WTC11 (cell line): ENCODE measurements around the gene FBXO45. TPM values are rescaled to one million over a fixed set of nuclear protein-coding genes. Genes with fewer than 3 reads are reported as not detected.

ENCODE experiments used
- ATAC-seq: fragments of 200-7000 bp; cut with Tn5 transposase; 2 replicates; pipeline ENCODE4 v1.10.0; 2021; ENCODE audit warnings: mild to moderate bottlenecking, moderate library complexity
- CTCF ChIA-PET: fragments of 300-600 bp; sonication (Branson Sonifier 250); formaldehyde crosslinking; loops from one replicate; lab custom pipeline; 2021; ENCODE audit warnings: antibody characterized with exemption; lab: Charles Lee
- POLR2A ChIA-PET: fragments of 350-600 bp; sonication (Branson Sonifier 250); formaldehyde crosslinking; loops from one replicate; lab custom pipeline; 2021; ENCODE audit warnings: antibody characterized with exemption; lab: Charles Lee
- DNase-seq: peaks from one replicate; pipeline ENCODE4 v3.0.0; 2021; ENCODE audit warnings: low spot score
- H3K27ac Mint-ChIP-seq: 2 replicates; pipeline ENCODE4 v1.8.0; 2021; ENCODE audit warnings: mixed read lengths
- H3K27me3 Mint-ChIP-seq: 2 replicates; pipeline ENCODE4 v1.8.0; 2021; ENCODE audit warnings: low read depth, mild to moderate bottlenecking, moderate library complexity, mixed read lengths
- H3K36me3 Mint-ChIP-seq: 2 replicates; pipeline ENCODE4 v1.8.0; 2021; ENCODE audit warnings: mixed read lengths
- H3K4me1 Mint-ChIP-seq: 2 replicates; pipeline ENCODE4 v1.8.0; 2022; ENCODE audit warnings: mixed read lengths
- H3K4me3 Mint-ChIP-seq: 2 replicates; pipeline ENCODE4 v1.8.0; 2021; ENCODE audit warnings: mild to moderate bottlenecking, moderate library complexity, mixed read lengths
- H3K9me3 Mint-ChIP-seq: 2 replicates; pipeline ENCODE4 v1.8.0; 2021; ENCODE audit warnings: mixed read lengths
- ATF1 ChIP-seq: sonication (generic); formaldehyde crosslinking; IDR thresholded peaks from 2 replicates; pipeline ENCODE4 v1.8.1; 2023; ENCODE audit warnings: mild to moderate bottlenecking, moderate library complexity, missing genetic modification reagents
- ESRRA ChIP-seq: sonication (generic); formaldehyde crosslinking; IDR thresholded peaks from 2 replicates; pipeline ENCODE4 v1.8.1; 2022; ENCODE audit warnings: mild to moderate bottlenecking, missing genetic modification reagents, borderline replicate concordance
- FOXP4 ChIP-seq: sonication (generic); formaldehyde crosslinking; IDR thresholded peaks from 2 replicates; pipeline ENCODE4 v1.8.0; 2022; ENCODE audit warnings: mild to moderate bottlenecking, missing genetic modification reagents
- GABPB1 ChIP-seq: sonication (generic); formaldehyde crosslinking; IDR thresholded peaks from 2 replicates; pipeline ENCODE4 v1.8.1; 2023; ENCODE audit warnings: mild to moderate bottlenecking, missing genetic modification reagents
- GRHL2 ChIP-seq: fragments of 250-450 bp; sonication (Bioruptor Pico); IDR thresholded peaks from 2 replicates; pipeline ENCODE4 v1.8.0; 2022; ENCODE audit warnings: mild to moderate bottlenecking, moderate library complexity; ENCODE audit not compliant: insufficient replicate concordance, severe bottlenecking
- HMGA2 ChIP-seq: fragments of 250-450 bp; sonication (Bioruptor Pico); IDR thresholded peaks from 2 replicates; pipeline ENCODE4 v1.4.0; 2021; ENCODE audit warnings: mild to moderate bottlenecking, moderate library complexity
- MXD4 ChIP-seq: fragments of 250-450 bp; sonication (Bioruptor Pico); IDR thresholded peaks from 2 replicates; pipeline ENCODE4 v1.8.0; 2021; ENCODE audit warnings: mild to moderate bottlenecking, moderate library complexity, borderline replicate concordance
- NFATC4 ChIP-seq: fragments of 250-450 bp; sonication (Bioruptor Pico); IDR thresholded peaks from 2 replicates; pipeline ENCODE4 v1.9.0; 2021; ENCODE audit warnings: mild to moderate bottlenecking
- NR2C2 ChIP-seq: sonication (generic); formaldehyde crosslinking; IDR thresholded peaks from 2 replicates; pipeline ENCODE4 v1.8.0; 2022; ENCODE audit warnings: mild to moderate bottlenecking, missing genetic modification reagents
- RELA ChIP-seq: sonication (generic); formaldehyde crosslinking; IDR thresholded peaks from 2 replicates; pipeline ENCODE4 v1.8.1; 2022; ENCODE audit warnings: missing genetic modification reagents, mild to moderate bottlenecking, borderline replicate concordance
- RORB ChIP-seq: fragments of 250-450 bp; sonication (Bioruptor Pico); IDR thresholded peaks from 2 replicates; pipeline ENCODE4 v1.9.0; 2021; ENCODE audit warnings: mild to moderate bottlenecking
- SMAD3 ChIP-seq: sonication (generic); formaldehyde crosslinking; IDR thresholded peaks from 2 replicates; pipeline ENCODE4 v1.8.0; 2022; ENCODE audit warnings: missing genetic modification reagents, mild to moderate bottlenecking, borderline replicate concordance
- SMAD4 ChIP-seq: sonication (generic); formaldehyde crosslinking; IDR thresholded peaks from 2 replicates; pipeline ENCODE4 v1.8.0; 2022; ENCODE audit warnings: mild to moderate bottlenecking, missing genetic modification reagents
- USF1 ChIP-seq: sonication (generic); formaldehyde crosslinking; IDR thresholded peaks from 2 replicates; pipeline ENCODE4 v1.8.0; 2022; ENCODE audit warnings: mild to moderate bottlenecking, missing genetic modification reagents
- USF2 ChIP-seq: sonication (generic); formaldehyde crosslinking; IDR thresholded peaks from 2 replicates; pipeline ENCODE4 v1.8.1; 2023; ENCODE audit warnings: mild to moderate bottlenecking, missing genetic modification reagents, moderate library complexity
- ZBTB21 ChIP-seq: sonication (generic); formaldehyde crosslinking; IDR thresholded peaks from 2 replicates; pipeline ENCODE4 v1.8.1; 2023; ENCODE audit warnings: mild to moderate bottlenecking, missing genetic modification reagents, borderline replicate concordance
- ZNF138 ChIP-seq: sonication (generic); formaldehyde crosslinking; conservative IDR thresholded peaks from 2 replicates; pipeline ENCODE4 v1.8.1; 2022; ENCODE audit warnings: mild to moderate bottlenecking, moderate library complexity, missing genetic modification reagents
- ZNF232 ChIP-seq: sonication (generic); formaldehyde crosslinking; IDR thresholded peaks from 2 replicates; pipeline ENCODE4 v1.8.0; 2022; ENCODE audit warnings: mild to moderate bottlenecking, missing genetic modification reagents
- ZNF317 ChIP-seq: sonication (generic); formaldehyde crosslinking; IDR thresholded peaks from 2 replicates; pipeline ENCODE4 v1.8.1; 2023; ENCODE audit warnings: low read depth, mild to moderate bottlenecking, moderate library complexity, missing genetic modification reagents, borderline replicate concordance
- ZNF396 ChIP-seq: fragments of 250-450 bp; sonication (Bioruptor Pico); IDR thresholded peaks from 2 replicates; pipeline ENCODE4 v1.8.0; 2021; ENCODE audit warnings: mild to moderate bottlenecking, moderate library complexity, borderline replicate concordance
- total RNA-seq: library from RNA; stranded (reverse); gene quantifications from 3 replicates; pipeline ENCODE4 v1.2.3, GENCODE V29; 2021
- TF ChIP-seq, protein P1 (sequence below): sonication (generic); formaldehyde crosslinking; IDR thresholded peaks from 2 replicates; pipeline ENCODE4 v1.8.0; 2023; ENCODE audit warnings: mild to moderate bottlenecking, missing genetic modification reagents
- TF ChIP-seq, protein P2 (sequence below): fragments of 250-450 bp; sonication (Bioruptor Pico); IDR thresholded peaks from 2 replicates; pipeline ENCODE4 v1.9.0; 2021; ENCODE audit warnings: mild to moderate bottlenecking, borderline replicate concordance

Gene FBXO45
- total RNA-seq, 1 experiment from 2014 or later, result 15.4 TPM

GRCh38 chr3:196625331-196625730 lies 56.9 kb downstream of the FBXO45 start (continued):
- TF ChIP-seq, protein P1, sequence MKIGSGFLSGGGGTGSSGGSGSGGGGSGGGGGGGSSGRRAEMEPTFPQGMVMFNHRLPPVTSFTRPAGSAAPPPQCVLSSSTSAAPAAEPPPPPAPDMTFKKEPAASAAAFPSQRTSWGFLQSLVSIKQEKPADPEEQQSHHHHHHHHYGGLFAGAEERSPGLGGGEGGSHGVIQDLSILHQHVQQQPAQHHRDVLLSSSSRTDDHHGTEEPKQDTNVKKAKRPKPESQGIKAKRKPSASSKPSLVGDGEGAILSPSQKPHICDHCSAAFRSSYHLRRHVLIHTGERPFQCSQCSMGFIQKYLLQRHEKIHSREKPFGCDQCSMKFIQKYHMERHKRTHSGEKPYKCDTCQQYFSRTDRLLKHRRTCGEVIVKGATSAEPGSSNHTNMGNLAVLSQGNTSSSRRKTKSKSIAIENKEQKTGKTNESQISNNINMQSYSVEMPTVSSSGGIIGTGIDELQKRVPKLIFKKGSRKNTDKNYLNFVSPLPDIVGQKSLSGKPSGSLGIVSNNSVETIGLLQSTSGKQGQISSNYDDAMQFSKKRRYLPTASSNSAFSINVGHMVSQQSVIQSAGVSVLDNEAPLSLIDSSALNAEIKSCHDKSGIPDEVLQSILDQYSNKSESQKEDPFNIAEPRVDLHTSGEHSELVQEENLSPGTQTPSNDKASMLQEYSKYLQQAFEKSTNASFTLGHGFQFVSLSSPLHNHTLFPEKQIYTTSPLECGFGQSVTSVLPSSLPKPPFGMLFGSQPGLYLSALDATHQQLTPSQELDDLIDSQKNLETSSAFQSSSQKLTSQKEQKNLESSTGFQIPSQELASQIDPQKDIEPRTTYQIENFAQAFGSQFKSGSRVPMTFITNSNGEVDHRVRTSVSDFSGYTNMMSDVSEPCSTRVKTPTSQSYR (CRISPR knock-in tag), result no peak
- TF ChIP-seq GABPB1, result no peak
- TF ChIP-seq USF2 (CRISPR knock-in tag), result no peak
- no peak for TF ChIP-seq ZNF396 (CRISPR knock-in tag)
- TF ChIP-seq GRHL2 (CRISPR knock-in tag), result no peak
- no peak for TF ChIP-seq SMAD3 (CRISPR knock-in tag)
- no peak for TF ChIP-seq ZBTB21 (CRISPR knock-in tag)

GRCh38 chr3:196627918-196628231 lies 59.4 kb downstream of the FBXO45 start:
- Mint-ChIP-seq H3K9me3 (no peaks in the 10 kb centered on the region), H3K27me3 (no peaks in the 10 kb centered on the region), H3K4me1 (peaks cover 16% of the 10 kb centered on the region), H3K36me3 (no peaks in the 10 kb centered on the region), H3K4me3 (no peak overlapping the region), H3K27ac (no peak overlapping the region)
- DNase-seq (no peak), ATAC-seq (no peak)
- POLR2A ChIA-PET, result no interaction called here
- CTCF ChIA-PET, result interaction anchor here (1.6 kb wide), 1 partner anchor 18 kb away, joined by 5 read pairs; no protein-coding TSS in a partner anchor
- TF ChIP-seq, protein P2, sequence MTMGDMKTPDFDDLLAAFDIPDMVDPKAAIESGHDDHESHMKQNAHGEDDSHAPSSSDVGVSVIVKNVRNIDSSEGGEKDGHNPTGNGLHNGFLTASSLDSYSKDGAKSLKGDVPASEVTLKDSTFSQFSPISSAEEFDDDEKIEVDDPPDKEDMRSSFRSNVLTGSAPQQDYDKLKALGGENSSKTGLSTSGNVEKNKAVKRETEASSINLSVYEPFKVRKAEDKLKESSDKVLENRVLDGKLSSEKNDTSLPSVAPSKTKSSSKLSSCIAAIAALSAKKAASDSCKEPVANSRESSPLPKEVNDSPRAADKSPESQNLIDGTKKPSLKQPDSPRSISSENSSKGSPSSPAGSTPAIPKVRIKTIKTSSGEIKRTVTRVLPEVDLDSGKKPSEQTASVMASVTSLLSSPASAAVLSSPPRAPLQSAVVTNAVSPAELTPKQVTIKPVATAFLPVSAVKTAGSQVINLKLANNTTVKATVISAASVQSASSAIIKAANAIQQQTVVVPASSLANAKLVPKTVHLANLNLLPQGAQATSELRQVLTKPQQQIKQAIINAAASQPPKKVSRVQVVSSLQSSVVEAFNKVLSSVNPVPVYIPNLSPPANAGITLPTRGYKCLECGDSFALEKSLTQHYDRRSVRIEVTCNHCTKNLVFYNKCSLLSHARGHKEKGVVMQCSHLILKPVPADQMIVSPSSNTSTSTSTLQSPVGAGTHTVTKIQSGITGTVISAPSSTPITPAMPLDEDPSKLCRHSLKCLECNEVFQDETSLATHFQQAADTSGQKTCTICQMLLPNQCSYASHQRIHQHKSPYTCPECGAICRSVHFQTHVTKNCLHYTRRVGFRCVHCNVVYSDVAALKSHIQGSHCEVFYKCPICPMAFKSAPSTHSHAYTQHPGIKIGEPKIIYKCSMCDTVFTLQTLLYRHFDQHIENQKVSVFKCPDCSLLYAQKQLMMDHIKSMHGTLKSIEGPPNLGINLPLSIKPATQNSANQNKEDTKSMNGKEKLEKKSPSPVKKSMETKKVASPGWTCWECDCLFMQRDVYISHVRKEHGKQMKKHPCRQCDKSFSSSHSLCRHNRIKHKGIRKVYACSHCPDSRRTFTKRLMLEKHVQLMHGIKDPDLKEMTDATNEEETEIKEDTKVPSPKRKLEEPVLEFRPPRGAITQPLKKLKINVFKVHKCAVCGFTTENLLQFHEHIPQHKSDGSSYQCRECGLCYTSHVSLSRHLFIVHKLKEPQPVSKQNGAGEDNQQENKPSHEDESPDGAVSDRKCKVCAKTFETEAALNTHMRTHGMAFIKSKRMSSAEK (CRISPR knock-in tag), result no peak
- no peak for TF ChIP-seq ESRRA (CRISPR knock-in tag)
- no peak for TF ChIP-seq FOXP4 (CRISPR knock-in tag)
- TF ChIP-seq, protein P1 (CRISPR knock-in tag), result no peak
- no peak for TF ChIP-seq ZNF232 (CRISPR knock-in tag)
- no peak for TF ChIP-seq ATF1 (CRISPR knock-in tag)
- TF ChIP-seq MXD4 (CRISPR knock-in tag), result no peak
- TF ChIP-seq ZNF317 (CRISPR knock-in tag), result no peak
- no peak for TF ChIP-seq NR2C2
- no peak for TF ChIP-seq USF1 (CRISPR knock-in tag)
- no peak for TF ChIP-seq RELA (CRISPR knock-in tag)
- no peak for TF ChIP-seq NFATC4 (CRISPR knock-in tag)
- TF ChIP-seq ZNF138 (CRISPR knock-in tag), result no peak
- no peak for TF ChIP-seq RORB (CRISPR knock-in tag)
- TF ChIP-seq HMGA2 (CRISPR knock-in tag), result no peak
- TF ChIP-seq SMAD4 (CRISPR knock-in tag), result no peak
